ENCODE data around the gene AOPEP.

DNA sequence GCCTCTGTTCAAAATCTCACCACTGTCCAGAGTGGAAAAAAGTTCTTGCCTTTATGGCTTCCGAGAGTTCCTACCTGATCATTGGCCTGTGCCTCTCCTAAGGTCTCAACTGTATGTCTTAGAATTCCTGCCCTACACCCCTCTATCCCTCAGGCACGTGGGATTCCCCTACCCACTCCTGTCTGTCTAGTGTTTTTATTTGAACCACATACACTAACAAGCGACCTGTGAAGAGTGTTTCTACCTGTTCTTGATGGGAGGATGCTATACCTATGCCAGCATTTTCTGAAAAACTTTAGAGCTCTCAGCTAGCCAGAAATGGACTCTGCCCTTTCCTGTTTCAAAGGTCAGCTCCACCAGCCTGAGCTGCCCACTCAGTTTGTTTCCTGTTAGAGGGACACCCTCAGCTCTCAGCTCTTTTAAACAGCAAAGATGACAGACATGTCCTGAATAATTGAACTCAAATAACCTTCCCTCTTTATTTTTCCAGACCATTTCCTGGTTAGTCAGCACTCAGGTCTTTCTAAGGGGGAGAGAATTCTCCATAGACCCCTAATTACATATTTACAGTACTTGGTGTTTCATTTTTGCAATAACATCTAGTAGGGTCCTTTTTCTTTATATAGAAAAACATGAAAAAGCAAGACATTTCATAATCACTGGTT lies 214.8 kb downstream of the AOPEP start:
- TF ChIP-seq, protein P1, sequence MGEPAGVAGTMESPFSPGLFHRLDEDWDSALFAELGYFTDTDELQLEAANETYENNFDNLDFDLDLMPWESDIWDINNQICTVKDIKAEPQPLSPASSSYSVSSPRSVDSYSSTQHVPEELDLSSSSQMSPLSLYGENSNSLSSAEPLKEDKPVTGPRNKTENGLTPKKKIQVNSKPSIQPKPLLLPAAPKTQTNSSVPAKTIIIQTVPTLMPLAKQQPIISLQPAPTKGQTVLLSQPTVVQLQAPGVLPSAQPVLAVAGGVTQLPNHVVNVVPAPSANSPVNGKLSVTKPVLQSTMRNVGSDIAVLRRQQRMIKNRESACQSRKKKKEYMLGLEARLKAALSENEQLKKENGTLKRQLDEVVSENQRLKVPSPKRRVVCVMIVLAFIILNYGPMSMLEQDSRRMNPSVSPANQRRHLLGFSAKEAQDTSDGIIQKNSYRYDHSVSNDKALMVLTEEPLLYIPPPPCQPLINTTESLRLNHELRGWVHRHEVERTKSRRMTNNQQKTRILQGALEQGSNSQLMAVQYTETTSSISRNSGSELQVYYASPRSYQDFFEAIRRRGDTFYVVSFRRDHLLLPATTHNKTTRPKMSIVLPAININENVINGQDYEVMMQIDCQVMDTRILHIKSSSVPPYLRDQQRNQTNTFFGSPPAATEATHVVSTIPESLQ (CRISPR knock-in tag; IDR thresholded peaks at IDR 0.05), result no peak
- TF ChIP-seq, protein P2, sequence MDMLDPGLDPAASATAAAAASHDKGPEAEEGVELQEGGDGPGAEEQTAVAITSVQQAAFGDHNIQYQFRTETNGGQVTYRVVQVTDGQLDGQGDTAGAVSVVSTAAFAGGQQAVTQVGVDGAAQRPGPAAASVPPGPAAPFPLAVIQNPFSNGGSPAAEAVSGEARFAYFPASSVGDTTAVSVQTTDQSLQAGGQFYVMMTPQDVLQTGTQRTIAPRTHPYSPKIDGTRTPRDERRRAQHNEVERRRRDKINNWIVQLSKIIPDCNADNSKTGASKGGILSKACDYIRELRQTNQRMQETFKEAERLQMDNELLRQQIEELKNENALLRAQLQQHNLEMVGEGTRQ (CRISPR knock-in tag; IDR thresholded peaks at IDR 0.05), result no peak
- TF ChIP-seq, protein P3, sequence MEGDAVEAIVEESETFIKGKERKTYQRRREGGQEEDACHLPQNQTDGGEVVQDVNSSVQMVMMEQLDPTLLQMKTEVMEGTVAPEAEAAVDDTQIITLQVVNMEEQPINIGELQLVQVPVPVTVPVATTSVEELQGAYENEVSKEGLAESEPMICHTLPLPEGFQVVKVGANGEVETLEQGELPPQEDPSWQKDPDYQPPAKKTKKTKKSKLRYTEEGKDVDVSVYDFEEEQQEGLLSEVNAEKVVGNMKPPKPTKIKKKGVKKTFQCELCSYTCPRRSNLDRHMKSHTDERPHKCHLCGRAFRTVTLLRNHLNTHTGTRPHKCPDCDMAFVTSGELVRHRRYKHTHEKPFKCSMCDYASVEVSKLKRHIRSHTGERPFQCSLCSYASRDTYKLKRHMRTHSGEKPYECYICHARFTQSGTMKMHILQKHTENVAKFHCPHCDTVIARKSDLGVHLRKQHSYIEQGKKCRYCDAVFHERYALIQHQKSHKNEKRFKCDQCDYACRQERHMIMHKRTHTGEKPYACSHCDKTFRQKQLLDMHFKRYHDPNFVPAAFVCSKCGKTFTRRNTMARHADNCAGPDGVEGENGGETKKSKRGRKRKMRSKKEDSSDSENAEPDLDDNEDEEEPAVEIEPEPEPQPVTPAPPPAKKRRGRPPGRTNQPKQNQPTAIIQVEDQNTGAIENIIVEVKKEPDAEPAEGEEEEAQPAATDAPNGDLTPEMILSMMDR (IDR thresholded peaks at IDR 0.05), result no peak
- TF ChIP-seq, protein P4, sequence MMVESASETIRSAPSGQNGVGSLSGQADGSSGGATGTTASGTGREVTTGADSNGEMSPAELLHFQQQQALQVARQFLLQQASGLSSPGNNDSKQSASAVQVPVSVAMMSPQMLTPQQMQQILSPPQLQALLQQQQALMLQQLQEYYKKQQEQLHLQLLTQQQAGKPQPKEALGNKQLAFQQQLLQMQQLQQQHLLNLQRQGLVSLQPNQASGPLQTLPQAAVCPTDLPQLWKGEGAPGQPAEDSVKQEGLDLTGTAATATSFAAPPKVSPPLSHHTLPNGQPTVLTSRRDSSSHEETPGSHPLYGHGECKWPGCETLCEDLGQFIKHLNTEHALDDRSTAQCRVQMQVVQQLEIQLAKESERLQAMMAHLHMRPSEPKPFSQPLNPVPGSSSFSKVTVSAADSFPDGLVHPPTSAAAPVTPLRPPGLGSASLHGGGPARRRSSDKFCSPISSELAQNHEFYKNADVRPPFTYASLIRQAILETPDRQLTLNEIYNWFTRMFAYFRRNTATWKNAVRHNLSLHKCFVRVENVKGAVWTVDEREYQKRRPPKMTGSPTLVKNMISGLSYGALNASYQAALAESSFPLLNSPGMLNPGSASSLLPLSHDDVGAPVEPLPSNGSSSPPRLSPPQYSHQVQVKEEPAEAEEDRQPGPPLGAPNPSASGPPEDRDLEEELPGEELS (CRISPR knock-in tag; IDR thresholded peaks at IDR 0.05), result no peak
- no peak for TF ChIP-seq GRHL2 (CRISPR knock-in tag; IDR thresholded peaks at IDR 0.05; ENCODE audit: insufficient replicate concordance, severe bottlenecking)
- TF ChIP-seq ELF4 (CRISPR knock-in tag; IDR thresholded peaks at IDR 0.05; ENCODE audit: low read depth), result no peak
- no peak for TF ChIP-seq ETV6 (CRISPR knock-in tag; IDR thresholded peaks at IDR 0.05)
- TF ChIP-seq FOXJ3 (CRISPR knock-in tag; IDR thresholded peaks at IDR 0.05; ENCODE audit: borderline replicate concordance), result no peak
- TF ChIP-seq FOXP1 (CRISPR knock-in tag; IDR thresholded peaks at IDR 0.05; ENCODE audit: borderline replicate concordance), result no peak
- TF ChIP-seq, protein P5, sequence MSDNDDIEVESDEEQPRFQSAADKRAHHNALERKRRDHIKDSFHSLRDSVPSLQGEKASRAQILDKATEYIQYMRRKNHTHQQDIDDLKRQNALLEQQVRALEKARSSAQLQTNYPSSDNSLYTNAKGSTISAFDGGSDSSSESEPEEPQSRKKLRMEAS (CRISPR knock-in tag; IDR thresholded peaks at IDR 0.05), result no peak
- TF ChIP-seq, protein P6, sequence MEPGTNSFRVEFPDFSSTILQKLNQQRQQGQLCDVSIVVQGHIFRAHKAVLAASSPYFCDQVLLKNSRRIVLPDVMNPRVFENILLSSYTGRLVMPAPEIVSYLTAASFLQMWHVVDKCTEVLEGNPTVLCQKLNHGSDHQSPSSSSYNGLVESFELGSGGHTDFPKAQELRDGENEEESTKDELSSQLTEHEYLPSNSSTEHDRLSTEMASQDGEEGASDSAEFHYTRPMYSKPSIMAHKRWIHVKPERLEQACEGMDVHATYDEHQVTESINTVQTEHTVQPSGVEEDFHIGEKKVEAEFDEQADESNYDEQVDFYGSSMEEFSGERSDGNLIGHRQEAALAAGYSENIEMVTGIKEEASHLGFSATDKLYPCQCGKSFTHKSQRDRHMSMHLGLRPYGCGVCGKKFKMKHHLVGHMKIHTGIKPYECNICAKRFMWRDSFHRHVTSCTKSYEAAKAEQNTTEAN (CRISPR knock-in tag; IDR thresholded peaks at IDR 0.05), result no peak
- TF ChIP-seq GABPB1 (CRISPR knock-in tag; IDR thresholded peaks at IDR 0.05), result no peak; the same call in 1 of the 2 replicates
- no peak for TF ChIP-seq KAT7 (CRISPR knock-in tag; IDR thresholded peaks at IDR 0.05; ENCODE audit: borderline replicate concordance)
- TF ChIP-seq, protein P7, sequence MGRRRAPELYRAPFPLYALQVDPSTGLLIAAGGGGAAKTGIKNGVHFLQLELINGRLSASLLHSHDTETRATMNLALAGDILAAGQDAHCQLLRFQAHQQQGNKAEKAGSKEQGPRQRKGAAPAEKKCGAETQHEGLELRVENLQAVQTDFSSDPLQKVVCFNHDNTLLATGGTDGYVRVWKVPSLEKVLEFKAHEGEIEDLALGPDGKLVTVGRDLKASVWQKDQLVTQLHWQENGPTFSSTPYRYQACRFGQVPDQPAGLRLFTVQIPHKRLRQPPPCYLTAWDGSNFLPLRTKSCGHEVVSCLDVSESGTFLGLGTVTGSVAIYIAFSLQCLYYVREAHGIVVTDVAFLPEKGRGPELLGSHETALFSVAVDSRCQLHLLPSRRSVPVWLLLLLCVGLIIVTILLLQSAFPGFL (CRISPR knock-in tag; IDR thresholded peaks at IDR 0.05; ENCODE audit: borderline replicate concordance), result no peak

Measured in WTC11 (cell line).